ENCODE data around the gene PLCD3.

The PLCD3 gene

DNA sequence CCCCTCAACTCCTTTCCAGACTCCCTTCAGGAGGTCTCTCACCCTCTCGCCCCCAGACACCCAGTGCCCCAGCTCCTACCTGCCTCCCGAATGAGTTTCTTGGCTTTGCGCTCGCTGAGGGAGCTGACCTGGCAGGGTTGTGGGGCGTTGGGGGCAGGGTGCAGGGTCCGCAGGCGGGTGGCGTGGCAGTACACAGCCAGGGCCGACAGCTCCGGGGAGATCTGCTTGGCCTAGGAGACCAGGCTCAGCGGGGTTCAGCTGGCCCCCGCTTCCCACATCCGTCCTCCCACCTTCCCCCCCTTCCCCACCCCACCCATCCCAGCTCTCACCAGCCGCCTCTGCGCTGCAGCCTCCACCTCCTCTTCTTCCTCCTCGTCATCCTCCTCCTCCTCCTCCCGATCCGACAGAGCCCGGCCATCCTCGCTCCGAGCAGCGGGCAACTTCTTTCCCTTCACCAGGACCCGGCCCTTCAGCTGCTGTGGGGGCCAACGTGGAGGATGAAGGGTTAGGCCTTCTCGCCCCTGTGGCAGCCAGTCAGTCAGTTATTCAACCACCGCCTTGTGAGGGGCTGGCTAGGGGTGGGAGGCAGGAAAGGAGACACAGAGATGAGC, 17.2 kb downstream of the PLCD3 start:
- no peak for DNase-seq

DNA sequence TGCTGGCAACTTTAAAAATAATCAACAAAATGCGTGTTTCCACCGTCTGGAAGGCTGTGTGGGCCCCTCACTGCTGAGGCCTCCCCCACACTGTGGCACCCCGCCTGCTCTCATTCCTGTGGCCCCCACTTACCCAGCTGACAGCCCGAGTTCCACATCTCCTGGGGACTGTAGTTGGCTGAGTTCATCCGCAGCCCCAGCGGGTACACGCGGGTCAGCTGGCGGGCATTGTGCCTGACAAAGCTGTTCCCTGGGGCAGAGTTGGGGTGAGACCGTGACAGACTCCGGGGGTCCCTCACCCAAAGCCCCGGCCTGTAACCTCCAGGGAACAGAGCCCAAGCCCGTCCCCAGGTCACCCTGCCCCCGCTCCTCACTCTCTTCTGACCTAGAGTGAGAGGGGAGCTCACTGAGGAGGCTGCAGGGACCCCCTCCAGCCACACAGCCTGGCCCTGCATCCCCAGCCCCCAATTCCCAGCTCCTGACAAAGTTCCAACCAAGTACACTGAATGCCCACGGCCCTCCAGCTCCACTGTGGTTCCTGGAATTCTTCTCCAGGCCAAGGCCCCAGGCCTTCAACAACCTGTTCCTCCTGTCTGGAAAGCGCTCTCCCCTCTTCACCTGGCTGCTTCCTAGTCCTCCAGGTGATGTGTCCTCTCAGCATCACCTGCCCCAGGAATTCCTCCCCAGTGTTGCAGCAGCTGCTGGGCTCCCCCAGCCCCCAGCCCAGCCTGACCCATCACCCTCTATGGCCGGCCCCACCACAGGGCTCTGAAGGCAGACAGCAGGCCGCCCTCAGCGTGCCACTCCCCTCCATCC, 18.0 kb downstream of the PLCD3 start:
- DNase-seq, result no peak

DNA sequence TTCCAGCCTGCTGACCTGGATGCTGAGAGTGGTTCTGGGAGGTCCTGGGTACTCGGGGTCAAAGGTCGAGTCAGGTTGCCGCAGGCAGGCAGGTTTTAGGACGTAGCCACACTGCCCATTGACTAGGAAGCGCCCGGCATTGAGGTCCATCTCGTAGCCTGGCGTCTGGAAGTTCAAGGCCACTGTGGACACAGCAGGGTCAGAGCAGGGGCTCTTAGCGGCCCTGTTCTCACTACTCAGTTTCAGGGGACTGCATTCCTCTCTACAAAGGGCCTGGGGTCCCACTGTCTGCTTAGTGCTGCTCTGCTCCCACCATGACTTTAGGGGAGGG, 18.9 kb downstream of the PLCD3 start:
- no peak for DNase-seq

DNA sequence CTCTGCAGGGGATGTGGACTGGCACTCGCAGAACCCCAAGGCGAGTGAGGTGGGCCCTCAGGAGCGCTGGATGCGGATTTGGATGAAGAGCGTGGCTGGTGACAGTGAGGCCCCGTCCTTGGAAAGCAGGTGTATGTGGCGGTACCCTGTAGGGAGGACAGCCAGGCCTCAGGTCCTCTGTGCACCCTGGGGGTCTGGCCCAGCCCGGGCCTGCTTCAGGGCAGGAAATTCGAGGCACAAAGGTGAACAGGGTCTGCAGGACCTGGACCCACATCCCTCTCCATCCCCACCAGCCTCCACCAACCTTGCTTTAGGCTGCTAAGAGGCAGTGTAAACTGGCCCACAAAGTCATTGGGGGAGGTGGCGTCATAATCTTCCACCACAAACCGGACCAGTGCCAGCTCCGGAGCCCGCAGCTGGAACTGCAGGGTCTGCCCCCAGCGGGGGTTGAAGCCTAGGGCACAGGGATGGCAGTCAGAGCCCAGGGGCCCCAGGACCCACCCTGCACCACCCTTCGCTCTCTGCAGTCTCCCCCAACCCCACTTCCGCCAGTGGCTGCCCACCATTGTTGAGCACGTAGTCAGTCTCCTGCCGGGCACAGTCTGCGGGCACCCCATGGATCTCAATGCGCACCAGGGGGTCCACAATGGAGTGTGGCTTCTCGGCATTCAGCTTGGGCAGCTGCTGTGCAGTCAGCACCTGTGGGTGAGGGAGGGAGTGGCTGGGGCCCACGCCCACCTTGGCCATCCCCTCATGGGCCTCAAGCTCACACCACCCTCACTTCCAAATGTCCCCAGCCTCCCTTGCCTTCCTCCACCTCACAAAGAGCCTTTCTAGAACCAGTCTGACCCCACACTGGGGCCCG, 19.5 kb downstream of the PLCD3 start:
- no peak for DNase-seq

DNA sequence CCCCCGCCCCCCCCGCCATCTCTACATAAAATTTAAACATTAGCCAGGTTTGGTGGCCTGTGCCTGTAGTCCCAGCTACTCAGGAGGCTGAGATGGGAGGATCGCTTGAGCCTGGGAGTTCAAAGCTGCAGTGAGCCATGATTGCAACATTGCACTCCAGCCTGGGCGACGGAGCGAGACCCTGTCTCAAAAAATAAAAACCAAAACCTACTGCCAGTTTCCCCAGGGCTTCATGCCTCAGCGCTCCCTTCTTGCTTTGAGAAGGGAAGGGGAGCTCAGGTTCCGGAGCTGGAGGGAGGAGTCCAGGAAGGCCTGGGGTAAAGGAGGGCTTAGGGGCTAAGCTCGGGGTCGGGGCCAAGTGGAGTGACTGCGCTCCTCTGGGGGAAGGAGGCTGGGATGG, 20.5 kb downstream of the PLCD3 start:
- no peak for DNase-seq

GRCh38 chr17:45110676-45111611, 21.4 kb downstream of the PLCD3 start:
- DNase-seq, result no peak

- no peak for DNase-seq
Measured at GRCh38 chr17:45108595-45109521, 23.5 kb downstream of the PLCD3 start.

DNA sequence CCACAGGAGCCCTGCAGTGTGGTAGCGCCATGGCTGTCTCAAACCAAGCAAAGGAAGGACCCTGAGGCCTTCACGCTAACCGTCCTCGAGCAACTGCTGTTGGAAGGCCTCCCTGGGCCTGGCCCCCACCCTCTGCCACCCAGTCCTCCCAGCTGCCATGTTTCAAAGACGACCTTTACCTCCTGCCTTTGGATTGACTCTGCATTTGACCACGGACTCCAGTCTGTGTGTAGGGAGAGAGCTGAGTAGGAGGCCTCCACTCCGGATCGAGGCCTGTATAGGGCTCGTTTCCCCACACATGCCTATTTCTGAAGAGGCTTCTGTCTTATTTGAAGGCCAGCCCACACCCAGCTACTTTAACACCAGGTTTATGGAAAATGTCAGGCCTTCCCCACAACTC, 24.3 kb downstream of the PLCD3 start:
- no peak for DNase-seq

DNA sequence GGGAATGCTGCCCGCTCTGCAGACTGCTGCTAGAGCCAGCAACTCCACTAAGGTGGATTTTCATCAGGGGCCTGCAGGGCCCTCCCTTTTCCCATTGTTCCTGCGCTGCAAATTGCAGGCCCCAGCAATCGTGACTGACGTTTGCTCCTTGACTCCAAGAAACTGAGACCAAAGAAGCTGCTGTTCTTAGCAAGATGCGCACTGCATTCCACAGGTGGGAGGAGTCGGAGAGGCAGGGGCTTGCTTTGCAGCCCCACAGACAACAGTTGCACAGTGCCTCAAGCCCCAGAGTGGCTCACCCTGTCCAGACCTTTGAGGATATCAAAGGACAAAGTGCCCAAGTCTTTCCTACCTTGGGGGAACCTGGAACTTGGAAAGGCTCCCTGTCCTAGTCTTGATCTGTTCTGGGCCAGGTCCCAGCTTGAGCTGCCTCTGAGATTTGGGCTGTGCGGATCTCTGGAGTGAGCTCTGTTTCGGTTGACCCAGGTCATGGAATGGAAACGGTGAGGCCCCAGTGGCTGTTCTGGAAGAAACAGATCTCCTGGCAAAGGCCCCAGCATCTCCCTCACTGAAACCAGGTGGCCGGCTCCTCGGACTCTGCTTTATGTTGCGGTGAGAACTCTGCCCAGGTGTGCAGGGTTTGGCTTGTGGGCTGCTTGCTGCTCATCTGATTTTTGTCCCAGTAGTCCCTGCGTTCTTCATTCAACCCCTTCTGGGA, 24.9 kb downstream of the PLCD3 start:
- DNase-seq, result no peak

- DNase-seq, result no peak
Measured at GRCh38 chr17:45106582-45106981, 25.7 kb downstream of the PLCD3 start.

GRCh38 chr17:45106096-45106495, 26.2 kb downstream of the PLCD3 start:
- DNase-seq, result no peak

DNA sequence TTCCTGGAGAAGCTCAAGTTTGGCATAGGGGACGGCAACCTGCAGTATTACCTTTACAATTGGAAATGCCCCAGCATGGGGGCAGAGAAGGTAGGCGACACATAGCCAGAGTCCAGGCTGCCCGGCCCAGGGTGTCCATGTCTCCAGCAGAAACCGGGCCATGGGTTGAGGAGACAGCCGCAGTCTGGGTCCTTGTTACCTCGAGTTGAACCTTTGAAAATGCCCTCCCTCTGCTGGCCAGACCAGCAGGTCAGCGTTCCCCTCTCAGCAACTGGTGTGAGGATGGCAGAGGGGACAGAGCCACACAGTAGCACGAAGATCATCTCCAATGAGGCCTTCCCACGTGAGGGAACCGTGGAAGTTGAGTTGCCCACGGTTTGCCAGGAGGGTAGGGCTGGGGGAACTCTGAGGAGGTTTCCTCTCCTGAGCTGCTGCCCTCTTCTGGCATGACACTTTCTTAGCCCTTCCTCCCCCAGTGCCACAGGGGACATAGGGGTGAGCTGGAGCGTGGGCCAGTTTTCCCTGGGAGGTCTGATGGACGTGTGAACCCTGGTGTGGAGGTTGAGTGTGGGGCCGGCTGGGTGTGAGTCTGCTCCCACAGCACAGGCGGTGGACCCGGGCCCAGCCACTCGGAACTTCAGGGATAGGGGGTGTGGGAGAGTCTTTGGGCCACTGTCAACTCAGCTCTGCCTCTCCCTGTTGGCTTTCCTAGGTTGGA, 27.2 kb downstream of the PLCD3 start:
- DNase-seq, result no peak

DNA sequence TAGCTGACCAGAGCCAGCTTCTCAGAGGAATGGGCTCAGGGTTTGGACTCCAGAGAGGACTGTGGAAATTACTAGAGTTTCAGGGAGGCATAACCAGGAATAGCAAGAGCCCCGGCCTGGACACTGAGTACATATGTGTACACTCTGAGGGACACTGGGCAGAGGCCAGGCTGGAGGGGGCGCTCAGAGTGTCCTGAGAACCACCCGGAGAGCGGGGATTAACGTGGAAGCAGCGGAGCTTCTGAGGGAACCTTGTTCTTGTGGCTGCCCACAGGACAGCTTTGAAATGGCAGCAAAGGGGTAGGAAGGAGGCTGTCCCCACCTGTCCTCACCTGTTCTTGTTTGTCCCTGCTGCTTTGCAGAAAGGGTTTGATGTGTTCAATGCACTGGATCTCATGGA, 27.8 kb downstream of the PLCD3 start:
- DNase-seq, result no peak

DNA sequence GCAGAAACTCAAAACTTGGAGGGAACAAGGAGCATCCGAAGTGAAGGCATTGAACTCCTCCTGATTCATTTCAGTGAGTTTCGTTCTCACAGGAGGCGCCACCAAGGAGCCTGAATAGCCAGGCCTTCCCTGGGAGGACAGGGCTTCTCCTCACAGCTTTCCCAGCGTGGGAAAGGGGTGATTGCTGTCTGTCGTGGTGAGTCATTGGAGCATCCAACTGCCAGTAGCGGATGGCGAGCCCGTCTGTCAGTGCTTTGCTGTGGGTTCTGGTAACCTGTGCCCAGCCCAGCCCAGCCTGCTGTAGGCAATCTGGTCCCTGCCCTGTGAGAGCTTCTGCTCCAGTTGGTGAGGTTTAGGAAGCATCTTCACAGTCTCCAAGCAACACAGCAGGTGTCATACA, 28.3 kb downstream of the PLCD3 start:
- DNase-seq, result no peak

- no peak for DNase-seq
Measured at GRCh38 chr17:45103269-45103795, 29.0 kb downstream of the PLCD3 start.

GRCh38 chr17:45102856-45103255, 29.5 kb downstream of the PLCD3 start:
- DNase-seq, result no peak

- no peak for DNase-seq
Measured at GRCh38 chr17:45101883-45102811, 30.2 kb downstream of the PLCD3 start.

- no peak for DNase-seq
Measured at GRCh38 chr17:45101546-45101882, 30.8 kb downstream of the PLCD3 start.

Data from NCI-H774 (cell line).